Stimulated activated CD4-positive, alpha-beta T cell treated with anti-CD3 and anti-CD28 coated beads, Interleukin-15, amount 100 ng/mL, for 24 hours (primary cell): ENCODE results near the gene NT5C3A.
A peak's percentile ranks its signal among the peaks of the same experiment; 100 is the strongest.

ENCODE experiments used
- DNase-seq: peaks from one replicate; pipeline ENCODE4 v3.0.0-alpha.2; 2020

The NT5C3A gene

DNA sequence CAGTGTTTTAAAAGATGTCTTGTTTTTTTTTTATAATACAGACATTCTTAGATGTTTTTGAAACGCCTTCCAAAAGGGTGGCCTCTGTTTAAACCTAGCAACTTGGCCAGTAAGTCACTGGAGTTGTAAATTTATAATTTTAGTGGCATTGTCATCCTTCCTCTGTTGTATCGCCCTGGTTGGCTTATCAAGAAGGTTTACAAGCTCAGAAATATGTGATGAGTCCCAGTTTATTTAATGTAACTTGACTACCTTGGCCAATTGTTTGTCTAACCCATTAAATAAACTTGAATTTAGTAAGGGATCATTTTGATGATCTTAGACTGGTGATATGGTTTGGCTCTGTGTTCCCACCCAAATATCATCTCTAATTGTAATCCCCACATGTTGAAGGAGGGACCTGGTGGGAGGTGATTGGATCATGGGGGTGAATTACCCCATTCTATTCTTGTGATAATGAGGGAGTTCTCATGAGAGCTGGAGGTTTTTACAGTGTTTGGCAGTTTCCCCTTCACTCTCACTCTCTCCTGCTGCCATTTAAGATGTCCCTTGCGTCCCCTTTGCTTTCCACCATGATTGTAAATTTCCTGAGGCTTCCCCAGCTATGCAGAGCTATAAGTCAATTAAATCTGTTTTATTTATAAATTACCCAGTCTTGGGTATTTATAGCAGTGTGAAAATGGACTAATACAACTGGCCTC, 13.4 kb upstream of the NT5C3A start:
- no peak for DNase-seq

DNA sequence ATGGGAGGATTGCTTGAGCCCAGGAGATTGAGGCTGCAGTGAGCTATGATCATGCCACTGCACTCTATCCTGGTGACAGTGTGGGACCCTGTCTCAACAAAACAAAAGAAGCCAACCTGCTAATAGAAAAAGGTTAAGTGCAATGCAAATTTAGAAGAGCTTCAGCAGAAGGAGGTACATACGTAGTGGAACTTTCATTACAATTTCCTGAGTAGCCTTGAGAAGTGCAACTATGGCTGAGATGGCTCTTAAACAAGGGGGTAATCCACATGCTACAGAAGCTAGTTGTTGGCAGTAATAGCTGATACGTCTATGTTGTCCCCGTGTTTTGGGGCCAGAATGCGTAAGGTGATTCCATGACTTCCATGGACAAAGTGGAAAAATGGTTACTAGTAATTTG, 10.7 kb upstream of the NT5C3A start:
- DNase-seq = no peak

DNA sequence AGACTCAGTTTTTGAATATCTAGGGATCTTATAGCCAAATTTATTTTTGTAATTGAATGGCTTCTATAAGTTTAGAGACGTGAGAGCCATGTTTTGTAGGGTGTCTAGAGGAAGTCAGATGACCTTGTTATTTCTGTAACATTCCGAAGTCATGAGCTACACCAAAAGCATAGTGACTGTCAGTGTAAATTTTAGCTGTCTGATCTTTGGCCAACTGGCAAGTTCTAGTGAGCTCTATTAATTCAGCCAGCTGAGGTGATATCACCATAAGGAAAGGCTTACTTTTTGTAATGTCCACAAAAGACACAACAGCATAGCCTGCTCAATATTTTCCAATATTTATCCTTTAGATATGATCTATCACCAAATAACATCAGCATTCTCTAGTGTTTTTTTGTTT, 9.9 kb upstream of the NT5C3A start:
- DNase-seq = no peak

GRCh38 chr7:33070831-33071230, 8.3 kb upstream of the NT5C3A start:
- DNase-seq = no peak

GRCh38 chr7:33070277-33070676, 7.7 kb upstream of the NT5C3A start:
- no peak for DNase-seq

- no peak for DNase-seq
Measured at GRCh38 chr7:33067921-33068320, 5.3 kb upstream of the NT5C3A start.

DNA sequence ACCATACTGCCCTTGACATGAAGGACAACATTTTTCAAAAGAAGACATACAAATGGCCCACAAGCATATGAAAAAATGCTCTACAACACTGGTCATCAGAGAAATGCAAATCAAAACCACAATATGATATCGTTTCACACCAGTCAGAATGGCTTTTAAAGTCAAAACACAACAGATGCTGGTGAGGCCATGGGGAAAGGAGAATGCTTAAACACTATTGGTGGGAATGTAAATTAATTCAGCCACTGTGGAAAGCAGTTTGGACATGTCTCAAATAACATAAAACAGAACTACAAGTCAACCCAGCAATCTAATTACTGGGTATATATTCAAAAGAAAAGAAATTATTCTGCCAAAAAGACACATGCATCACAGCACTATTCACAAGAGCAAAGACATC, 4.2 kb upstream of the NT5C3A start:
- DNase-seq = no peak

DNA sequence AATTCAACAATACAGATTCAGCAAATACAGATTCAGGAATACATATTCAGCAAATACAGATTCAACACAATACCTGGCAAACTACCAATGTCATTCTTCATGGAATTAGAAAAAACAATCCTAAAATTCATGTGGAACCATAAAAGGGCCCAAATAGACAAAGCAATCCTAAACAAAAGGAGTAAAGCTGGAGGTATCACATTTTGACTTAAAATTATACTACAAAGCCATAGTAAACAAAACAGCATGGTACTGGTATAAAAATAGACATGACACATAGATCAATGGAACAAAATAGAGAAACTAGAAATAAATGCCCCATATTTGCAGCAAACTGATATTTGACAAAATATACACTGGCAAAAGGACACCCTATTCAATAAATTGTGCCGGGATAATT, 3.4 kb upstream of the NT5C3A start:
- DNase-seq = no peak

DNA sequence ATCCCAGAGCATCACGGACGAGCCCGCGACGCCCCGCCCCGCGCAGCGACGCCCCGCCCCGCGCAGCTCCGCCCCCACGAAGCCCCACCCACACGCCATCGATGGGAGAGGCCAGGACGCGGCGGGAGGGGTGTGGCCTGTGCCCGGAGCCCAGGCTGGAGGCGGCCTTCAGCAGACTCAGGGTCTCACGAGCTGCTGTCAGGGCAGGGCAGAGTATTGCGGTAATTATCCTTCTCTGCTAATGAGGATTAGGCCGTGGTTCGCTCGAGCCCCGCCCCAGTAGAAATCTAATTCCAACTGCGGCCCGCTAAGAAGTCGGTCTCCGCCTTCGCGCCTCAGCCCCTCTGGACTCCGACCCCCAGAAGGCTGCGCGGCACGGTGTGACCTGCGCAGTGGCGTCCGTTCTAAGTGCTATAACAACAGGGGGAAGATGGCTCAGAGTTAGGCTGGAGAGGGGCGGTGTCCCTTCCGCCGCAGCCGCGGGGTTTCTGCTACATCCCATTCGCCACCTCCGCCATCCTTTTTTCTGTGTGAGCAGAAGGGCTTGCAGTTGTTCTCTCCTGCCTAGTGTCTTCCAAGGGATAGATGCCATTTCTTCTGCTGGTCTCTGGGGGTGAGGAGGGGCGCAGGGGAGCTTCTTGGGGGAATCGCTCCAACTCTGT, 337 bp upstream of the NT5C3A start:
- peak; percentile 95 for DNase-seq

- DNase-seq = no peak
Measured at GRCh38 chr7:33061282-33061937, 1.2 kb downstream of the NT5C3A start.

GRCh38 chr7:33059635-33060034, 2.9 kb downstream of the NT5C3A start:
- no peak for DNase-seq

- DNase-seq = no peak
Measured at GRCh38 chr7:33055158-33055557, 7.4 kb downstream of the NT5C3A start.

DNA sequence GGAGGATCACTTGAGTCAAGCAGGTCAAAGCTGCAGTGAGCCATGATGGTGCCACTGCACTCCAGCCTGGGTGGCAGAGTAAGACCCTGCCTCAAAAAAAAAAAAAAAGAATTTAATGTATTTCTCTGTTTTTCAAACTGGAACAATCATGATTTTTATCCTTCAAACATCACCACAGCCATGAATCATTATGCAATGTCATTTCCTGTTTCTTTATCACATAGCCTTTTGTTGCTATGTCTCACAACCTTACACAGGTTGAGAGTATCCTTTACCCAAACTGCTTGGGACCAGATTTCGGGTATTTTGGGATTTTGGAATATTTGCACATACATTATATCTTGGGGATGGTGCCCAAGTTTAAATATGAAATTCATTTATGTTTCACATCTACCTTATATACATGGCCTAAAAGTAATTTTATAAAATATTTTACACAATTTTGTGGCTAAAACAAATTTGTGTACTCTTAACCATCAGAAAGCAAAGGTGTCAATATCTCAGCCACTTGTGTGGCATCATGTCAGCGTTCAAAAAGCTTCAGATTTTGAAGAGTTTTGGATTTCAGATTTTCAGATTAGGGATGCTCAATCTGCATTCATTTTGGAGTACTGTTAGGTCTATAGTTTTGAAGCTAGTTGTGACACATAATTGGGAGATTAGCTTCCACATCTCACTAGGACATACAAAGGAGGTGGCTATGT, 8.2 kb downstream of the NT5C3A start:
- DNase-seq = no peak

DNA sequence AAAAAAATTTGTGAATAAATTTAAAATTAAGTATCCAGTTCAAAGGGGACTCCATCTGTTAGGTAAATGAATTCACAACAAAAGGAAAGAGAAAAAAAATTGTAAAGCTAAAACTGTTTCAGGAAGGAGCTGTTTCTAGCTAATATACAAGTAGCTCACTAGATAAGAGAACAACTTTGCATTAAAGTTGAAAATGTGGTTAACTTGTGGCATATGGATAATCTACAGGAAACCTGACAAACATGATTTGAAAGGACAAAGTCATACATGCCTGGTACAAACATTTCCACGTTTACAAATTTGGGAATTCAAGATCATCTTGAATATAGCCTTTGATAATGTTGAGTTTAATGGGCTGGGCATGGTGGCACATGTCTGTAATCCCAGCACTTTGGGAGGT, 8.9 kb downstream of the NT5C3A start:
- no peak for DNase-seq

DNA sequence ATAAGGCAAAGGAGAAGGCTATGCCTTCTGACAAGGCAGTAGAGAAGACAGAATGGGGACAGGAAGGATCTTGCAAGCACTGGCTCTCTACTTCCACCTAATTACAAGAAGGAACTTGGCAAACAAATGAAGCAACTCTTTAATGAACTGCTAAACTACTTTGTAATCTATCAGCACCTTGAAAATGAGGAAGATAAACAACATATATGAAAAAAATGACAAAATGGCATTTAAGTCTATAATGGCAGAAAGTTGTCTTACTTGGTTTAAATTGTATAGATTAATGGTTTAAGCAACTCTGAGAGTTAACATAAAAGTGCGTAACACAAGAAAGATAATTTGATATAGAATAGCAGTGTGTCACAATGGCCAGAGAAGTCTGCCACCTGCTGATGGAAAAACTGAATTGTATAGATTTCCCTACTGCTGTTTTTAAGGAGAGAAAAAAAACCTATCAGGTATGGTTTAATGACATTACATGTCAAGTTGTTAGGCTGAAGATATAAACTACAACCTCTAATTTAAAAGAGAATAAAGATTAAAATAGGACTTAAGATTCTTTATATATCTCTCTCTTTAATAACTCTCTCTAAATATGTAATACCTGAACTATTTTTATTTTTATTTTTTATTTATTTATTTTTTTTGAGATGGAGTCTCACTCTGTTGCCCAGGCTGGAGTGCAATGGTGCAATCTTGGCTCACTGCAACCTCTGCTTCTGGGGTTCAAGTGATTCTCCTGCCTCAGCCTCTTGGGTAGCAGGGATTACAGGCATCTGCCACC, 11.8 kb downstream of the NT5C3A start:
- no peak for DNase-seq

- DNase-seq = no peak
Measured at GRCh38 chr7:33048704-33049103, 13.9 kb downstream of the NT5C3A start.

GRCh38 chr7:33048257-33048656, 14.3 kb downstream of the NT5C3A start:
- no peak for DNase-seq

GRCh38 chr7:33044986-33045385, 17.6 kb downstream of the NT5C3A start:
- DNase-seq = no peak

GRCh38 chr7:33044401-33044718, 18.2 kb downstream of the NT5C3A start:
- DNase-seq = no peak

GRCh38 chr7:33043501-33044400, 18.8 kb downstream of the NT5C3A start:
- DNase-seq = no peak

- no peak for DNase-seq
Measured at GRCh38 chr7:33041631-33042428, 20.7 kb downstream of the NT5C3A start.
